GM18861 (cell line): ENCODE data around the gene ANXA3.
"Not testable (repeated sequence)": the region's sequence is repeated elsewhere in the genome, so short reads cannot be mapped to it uniquely, and the experiment has no call there.

Experiments used
- ATAC-seq: cut with Tn5 transposase; IDR thresholded peaks from one replicate; pipeline ENCODE4 v1.9.1; 2021; ENCODE audit not compliant: unreplicated experiment

Gene ANXA3

GRCh38 chr4:78569306-78569821, 17.8 kb downstream of the ANXA3 start:
- ATAC-seq = no peak

GRCh38 chr4:78570117-78570516, 18.5 kb downstream of the ANXA3 start:
- ATAC-seq = no peak

- ATAC-seq = no peak
Measured at GRCh38 chr4:78571804-78572203, 20.2 kb downstream of the ANXA3 start.

- no peak for ATAC-seq
Measured at GRCh38 chr4:78578674-78579425, 27.3 kb downstream of the ANXA3 start.

GRCh38 chr4:78581618-78582017, 30.0 kb downstream of the ANXA3 start:
- no peak for ATAC-seq

- ATAC-seq = no peak
Measured at GRCh38 chr4:78584863-78585547, 33.4 kb downstream of the ANXA3 start.

- no peak for ATAC-seq
Measured at GRCh38 chr4:78585633-78586032, 34.1 kb downstream of the ANXA3 start.

GRCh38 chr4:78588894-78589545, 37.5 kb downstream of the ANXA3 start:
- ATAC-seq = no peak

- no peak for ATAC-seq
Measured at GRCh38 chr4:78591404-78591803, 39.8 kb downstream of the ANXA3 start.

- ATAC-seq = no peak
Measured at GRCh38 chr4:78592088-78592783, 40.7 kb downstream of the ANXA3 start.

GRCh38 chr4:78596111-78596742, 44.7 kb downstream of the ANXA3 start:
- ATAC-seq = no peak

GRCh38 chr4:78598431-78598830, 46.9 kb downstream of the ANXA3 start:
- not testable (repeated sequence) for ATAC-seq

- ATAC-seq = no peak
Measured at GRCh38 chr4:78599147-78599546, 47.6 kb downstream of the ANXA3 start.

- ATAC-seq = no peak
Measured at GRCh38 chr4:78599931-78600375, 48.4 kb downstream of the ANXA3 start.

- peak; percentile 87 for ATAC-seq
Measured at GRCh38 chr4:78601013-78601412, 49.4 kb downstream of the ANXA3 start.

GRCh38 chr4:78602334-78602733, 50.8 kb downstream of the ANXA3 start:
- no peak for ATAC-seq

GRCh38 chr4:78603384-78603783, 51.8 kb downstream of the ANXA3 start:
- no peak for ATAC-seq

GRCh38 chr4:78604988-78605387, 53.4 kb downstream of the ANXA3 start:
- no peak for ATAC-seq

- ATAC-seq = no peak
Measured at GRCh38 chr4:78606035-78606434, 54.5 kb downstream of the ANXA3 start.

GRCh38 chr4:78606530-78607095, 55.0 kb downstream of the ANXA3 start:
- ATAC-seq = no peak
